MM.1S (cell line): ENCODE results near the gene OR6A2.

Experiments
- EZH2 ChIP-seq: fragments of 300-600 bp; sonication (generic); optimal IDR thresholded peaks from 2 replicates; pipeline ENCODE3; 2017; ENCODE audit warnings: low read depth, mild to moderate bottlenecking, antibody characterized with exemption, low read length, mixed read lengths
- TF ChIP-seq, protein P1 (sequence below): fragments of 300-600 bp; sonication (generic); IDR thresholded peaks from 2 replicates; pipeline ENCODE4 v1.5.1; 2016; ENCODE audit warnings: antibody characterized with exemption, low read length, mixed read lengths

DNA sequence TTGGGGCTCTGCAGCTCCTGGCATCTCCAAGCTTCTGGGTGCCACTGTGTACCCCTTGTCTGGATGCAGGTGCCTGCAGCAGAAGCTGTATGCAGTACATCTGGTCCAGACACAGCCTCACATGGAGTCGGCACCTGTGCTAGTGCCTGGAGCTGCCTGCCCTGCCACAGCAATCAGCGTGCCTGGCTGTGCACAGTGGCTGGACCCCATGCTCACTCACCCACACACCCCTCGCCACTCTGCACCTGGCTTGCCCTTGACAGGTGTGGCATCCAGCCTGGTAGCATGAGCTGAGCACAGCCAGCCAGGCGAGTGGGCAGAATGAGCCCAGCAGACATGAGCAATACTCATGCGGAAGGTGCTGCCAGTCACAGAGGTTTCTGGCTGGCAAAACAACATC lies 19.5 kb upstream of the OR6A2 start:
- TF ChIP-seq, protein P1, sequence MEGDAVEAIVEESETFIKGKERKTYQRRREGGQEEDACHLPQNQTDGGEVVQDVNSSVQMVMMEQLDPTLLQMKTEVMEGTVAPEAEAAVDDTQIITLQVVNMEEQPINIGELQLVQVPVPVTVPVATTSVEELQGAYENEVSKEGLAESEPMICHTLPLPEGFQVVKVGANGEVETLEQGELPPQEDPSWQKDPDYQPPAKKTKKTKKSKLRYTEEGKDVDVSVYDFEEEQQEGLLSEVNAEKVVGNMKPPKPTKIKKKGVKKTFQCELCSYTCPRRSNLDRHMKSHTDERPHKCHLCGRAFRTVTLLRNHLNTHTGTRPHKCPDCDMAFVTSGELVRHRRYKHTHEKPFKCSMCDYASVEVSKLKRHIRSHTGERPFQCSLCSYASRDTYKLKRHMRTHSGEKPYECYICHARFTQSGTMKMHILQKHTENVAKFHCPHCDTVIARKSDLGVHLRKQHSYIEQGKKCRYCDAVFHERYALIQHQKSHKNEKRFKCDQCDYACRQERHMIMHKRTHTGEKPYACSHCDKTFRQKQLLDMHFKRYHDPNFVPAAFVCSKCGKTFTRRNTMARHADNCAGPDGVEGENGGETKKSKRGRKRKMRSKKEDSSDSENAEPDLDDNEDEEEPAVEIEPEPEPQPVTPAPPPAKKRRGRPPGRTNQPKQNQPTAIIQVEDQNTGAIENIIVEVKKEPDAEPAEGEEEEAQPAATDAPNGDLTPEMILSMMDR = no peak
- no peak for TF ChIP-seq EZH2
